GM10248 (cell line): ENCODE measurements around the gene RNF183.

Source experiments
- CTCF ChIA-PET: fragments of 300-600 bp; sonication (Branson Sonifier 250); formaldehyde crosslinking; extraction: SDS; loops from one replicate; lab custom pipeline; 2021; ENCODE audit warnings: antibody characterized with exemption; lab: Yijun Ruan, JAX
- POLR2A ChIA-PET: fragments of 350-650 bp; sonication (Branson Sonifier 250); formaldehyde crosslinking; extraction: SDS; loops from one replicate; lab custom pipeline; 2020; ENCODE audit warnings: antibody characterized with exemption; lab: Yijun Ruan, JAX
- DNase-seq: peaks from one replicate; pipeline ENCODE4 v3.0.0; 2012; ENCODE audit errors: extremely low spot score
- TF ChIP-seq, protein P1 (sequence below): IDR thresholded peaks from 2 replicates; pipeline ENCODE4 v1.5.1; 2012; ENCODE audit warnings: mild to moderate bottlenecking, low read depth; ENCODE audit errors: extremely low read depth, missing control alignments, control extremely low read depth

The RNF183 gene

DNA sequence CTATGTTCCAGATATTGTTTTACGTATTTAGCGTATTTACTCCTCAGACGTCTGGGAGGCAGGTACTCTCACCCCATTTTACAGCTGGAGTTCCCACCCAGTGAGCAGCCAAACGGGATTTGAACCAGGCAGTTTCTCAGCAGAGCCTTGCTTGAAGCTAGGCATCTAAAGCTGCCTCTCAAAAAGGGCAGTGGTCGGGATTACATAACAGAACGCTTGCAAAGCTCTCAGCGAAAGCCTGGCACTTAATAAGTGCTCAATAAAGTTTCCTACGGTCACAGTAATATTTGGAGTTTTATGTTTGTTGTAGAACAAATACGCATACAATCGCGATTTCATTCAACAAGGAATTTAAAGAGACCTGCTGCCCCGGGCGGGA is 45.9 kb upstream of the RNF183 start:
- DNase-seq: no peak
- ChIA-PET CTCF (interaction anchor here (1.0 to 4.9 kb wide), 7 partner anchors 8 to 243 kb away, joined by 3 to 22 read pairs (median 6); partner anchors contain the start of genes CDC26, PRPF4 and WDR31), POLR2A (no interaction called here)
- TF ChIP-seq, protein P1, sequence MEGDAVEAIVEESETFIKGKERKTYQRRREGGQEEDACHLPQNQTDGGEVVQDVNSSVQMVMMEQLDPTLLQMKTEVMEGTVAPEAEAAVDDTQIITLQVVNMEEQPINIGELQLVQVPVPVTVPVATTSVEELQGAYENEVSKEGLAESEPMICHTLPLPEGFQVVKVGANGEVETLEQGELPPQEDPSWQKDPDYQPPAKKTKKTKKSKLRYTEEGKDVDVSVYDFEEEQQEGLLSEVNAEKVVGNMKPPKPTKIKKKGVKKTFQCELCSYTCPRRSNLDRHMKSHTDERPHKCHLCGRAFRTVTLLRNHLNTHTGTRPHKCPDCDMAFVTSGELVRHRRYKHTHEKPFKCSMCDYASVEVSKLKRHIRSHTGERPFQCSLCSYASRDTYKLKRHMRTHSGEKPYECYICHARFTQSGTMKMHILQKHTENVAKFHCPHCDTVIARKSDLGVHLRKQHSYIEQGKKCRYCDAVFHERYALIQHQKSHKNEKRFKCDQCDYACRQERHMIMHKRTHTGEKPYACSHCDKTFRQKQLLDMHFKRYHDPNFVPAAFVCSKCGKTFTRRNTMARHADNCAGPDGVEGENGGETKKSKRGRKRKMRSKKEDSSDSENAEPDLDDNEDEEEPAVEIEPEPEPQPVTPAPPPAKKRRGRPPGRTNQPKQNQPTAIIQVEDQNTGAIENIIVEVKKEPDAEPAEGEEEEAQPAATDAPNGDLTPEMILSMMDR: no peak

DNA sequence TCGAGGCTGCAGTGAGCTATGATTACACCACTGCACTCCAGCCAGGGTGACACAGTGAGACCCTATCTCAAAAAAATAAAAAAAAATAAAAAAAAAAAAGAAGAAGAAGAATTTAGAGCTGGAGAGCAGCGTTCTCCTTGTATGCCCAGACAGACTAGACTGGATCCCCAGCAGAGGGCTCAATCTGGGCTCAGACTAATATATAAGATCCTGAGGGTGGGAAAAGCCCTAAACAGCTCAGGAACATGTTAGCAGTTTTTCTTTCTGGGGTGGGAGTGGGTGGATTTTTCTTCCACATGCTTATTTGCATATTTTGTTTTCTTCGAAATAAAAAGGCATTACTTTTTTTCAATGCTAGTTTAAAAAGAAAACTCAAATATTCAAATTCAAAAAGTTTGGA is 45.3 kb upstream of the RNF183 start:
- TF ChIP-seq, protein P1: no peak
- ChIA-PET POLR2A (interaction anchor here (1.3 kb wide), 1 partner anchor 62 kb away, joined by 4 read pairs; the partner anchor contains the start of genes C9orf43 and POLE3), CTCF (interaction anchor here (1.0 to 4.9 kb wide), 9 partner anchors 8 to 243 kb away, joined by 3 to 22 read pairs (median 6); partner anchors contain the start of genes CDC26, PRPF4 and WDR31)

DNA sequence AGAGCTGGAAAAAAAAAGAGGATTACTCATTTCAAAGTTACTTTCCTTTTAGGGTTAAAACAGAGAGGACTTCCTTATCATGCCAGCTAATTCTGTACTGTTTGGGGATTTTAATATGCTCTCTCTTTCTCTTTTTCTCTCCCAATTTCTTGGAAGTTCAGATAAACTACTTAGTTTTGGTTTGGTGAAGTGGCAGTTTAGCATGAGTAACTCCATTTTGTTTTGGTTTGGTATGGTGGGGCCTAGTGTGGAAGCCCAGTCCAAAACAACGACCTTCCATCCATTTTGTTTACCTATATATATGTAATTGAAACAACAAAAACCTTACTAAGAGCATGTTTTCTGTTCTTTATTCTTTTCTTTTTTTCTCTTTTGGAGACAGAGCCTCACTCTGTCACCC is 42.5 kb upstream of the RNF183 start:
- CTCF ChIA-PET: interaction anchor here (1.2 to 1.3 kb wide), 2 partner anchors 61 to 246 kb away, joined by 3 to 4 read pairs; no protein-coding TSS in a partner anchor
- DNase-seq: no peak
- TF ChIP-seq, protein P1: no peak
- POLR2A ChIA-PET: no interaction called here

More for the DNA sequence above, 45.3 kb upstream of the RNF183 start:
- no peak for DNase-seq

DNA sequence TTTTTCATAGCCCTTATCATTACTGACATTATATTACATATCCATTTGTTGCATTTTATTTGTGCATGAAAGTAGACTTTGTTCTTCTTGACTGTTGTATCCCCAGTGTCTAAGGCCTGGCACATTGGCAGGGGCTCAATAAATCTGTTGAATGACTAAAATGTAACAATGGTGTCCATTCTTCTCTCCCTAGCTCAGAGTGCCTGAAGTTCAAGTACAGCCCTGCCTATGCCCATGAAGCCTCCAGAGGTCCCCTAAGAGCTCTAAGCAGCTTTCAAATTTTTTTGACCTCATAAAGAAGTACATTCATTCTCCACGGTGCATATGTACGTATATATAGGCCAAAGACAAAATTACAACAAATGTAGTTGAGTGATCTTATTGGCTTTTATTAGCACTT is 42.0 kb upstream of the RNF183 start:
- CTCF ChIA-PET: interaction anchor here (0.9 to 1.3 kb wide), 4 partner anchors 9 to 246 kb away, joined by 3 to 4 read pairs (median 3); no protein-coding TSS in a partner anchor
- TF ChIP-seq, protein P1: no peak
- DNase-seq: no peak
- POLR2A ChIA-PET: no interaction called here

DNA sequence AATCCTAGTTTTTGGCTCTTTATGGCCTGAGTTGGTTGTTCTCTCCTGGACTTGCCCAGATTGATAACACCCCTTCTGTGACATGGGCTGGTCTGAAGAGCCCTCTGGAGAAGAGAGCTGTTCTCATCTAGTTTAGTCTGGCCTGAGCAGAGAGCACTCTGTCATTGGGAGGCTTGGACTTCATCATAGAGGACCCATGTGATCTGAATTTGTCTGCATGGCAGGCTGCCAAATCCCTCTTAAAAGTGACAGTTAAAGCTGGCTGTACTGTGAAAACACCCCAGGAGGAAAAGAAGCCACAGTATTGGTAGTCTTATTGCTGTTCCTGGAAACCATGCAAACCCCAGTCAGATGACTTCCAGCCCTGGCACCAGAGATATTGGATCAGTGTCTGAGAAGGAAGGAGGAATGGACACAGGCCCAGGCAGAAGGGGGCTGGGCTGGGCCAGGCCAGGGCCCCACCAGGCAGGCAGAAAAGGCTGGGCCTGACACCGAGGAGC is 40.6 kb upstream of the RNF183 start:
- DNase-seq: no peak

DNA sequence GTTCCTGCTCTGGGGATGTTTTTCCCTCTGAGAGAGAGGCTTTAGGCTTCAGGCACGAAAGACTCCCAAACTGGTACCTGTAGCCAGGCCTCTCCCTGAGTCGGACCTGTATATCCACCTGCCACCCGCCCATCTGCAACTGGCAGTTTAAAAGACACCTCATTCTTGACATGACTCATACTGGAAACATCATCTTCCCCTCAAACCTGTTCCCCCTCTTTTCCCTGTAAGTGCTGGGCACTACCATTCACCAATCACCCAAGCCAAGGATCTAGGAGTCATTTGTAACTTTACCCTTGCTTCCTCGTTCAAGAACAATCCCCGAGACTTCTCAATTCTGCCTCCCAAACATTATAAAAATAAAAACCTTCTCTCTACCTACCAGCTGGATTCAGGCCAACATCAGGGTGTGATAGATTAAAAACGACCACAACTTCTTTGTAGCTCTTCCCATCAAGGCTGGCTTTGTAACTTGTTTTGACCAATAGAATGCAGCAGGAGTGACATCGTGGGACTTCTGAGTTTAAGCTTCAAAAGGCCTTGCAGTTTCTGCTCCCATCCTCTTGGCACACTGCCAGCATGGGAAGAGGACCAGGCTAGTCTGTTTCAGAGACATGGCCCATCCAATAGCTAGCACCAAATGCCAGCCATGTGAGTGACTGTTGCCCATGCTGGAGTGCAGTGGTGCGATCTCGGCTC is 38.7 kb upstream of the RNF183 start:
- DNase-seq: no peak
- POLR2A ChIA-PET: no interaction called here
- TF ChIP-seq, protein P1: no peak
- CTCF ChIA-PET: interaction anchor here (1.0 to 3.8 kb wide), 5 partner anchors 8 to 316 kb away, joined by 3 to 22 read pairs (median 3); partner anchors contain the start of genes BSPRY, CDC26 and PRPF4

More for the DNA sequence above, 40.6 kb upstream of the RNF183 start:
- TF ChIP-seq, protein P1: no peak
- ChIA-PET CTCF (interaction anchor here (1.0 kb wide), 1 partner anchor 86 kb away, joined by 3 read pairs; no protein-coding TSS in a partner anchor), POLR2A (no interaction called here)
